PC-3 (cell line): ENCODE measurements around the gene SPRING1.

Experiments
- EZH2 ChIP-seq: fragments of 300-600 bp; sonication (generic); IDR thresholded peaks from one replicate; pipeline ENCODE4 v1.6.1; 2017; ENCODE audit warnings: antibody characterized with exemption, mild to moderate bottlenecking, low read length; ENCODE audit not compliant: unreplicated experiment
- EZH2phosphoT487 ChIP-seq: fragments of 300-600 bp; sonication (generic); IDR thresholded peaks from 2 replicates; pipeline ENCODE4 v1.6.1; 2018; ENCODE audit warnings: mild to moderate bottlenecking, antibody characterized with exemption, low read length, borderline replicate concordance
- TF ChIP-seq, protein P1 (sequence below): fragments of 300-600 bp; sonication (generic); conservative IDR thresholded peaks from 2 replicates; pipeline ENCODE4 v1.5.1; 2017; ENCODE audit warnings: antibody characterized with exemption, low read depth, mild to moderate bottlenecking, low read length

DNA sequence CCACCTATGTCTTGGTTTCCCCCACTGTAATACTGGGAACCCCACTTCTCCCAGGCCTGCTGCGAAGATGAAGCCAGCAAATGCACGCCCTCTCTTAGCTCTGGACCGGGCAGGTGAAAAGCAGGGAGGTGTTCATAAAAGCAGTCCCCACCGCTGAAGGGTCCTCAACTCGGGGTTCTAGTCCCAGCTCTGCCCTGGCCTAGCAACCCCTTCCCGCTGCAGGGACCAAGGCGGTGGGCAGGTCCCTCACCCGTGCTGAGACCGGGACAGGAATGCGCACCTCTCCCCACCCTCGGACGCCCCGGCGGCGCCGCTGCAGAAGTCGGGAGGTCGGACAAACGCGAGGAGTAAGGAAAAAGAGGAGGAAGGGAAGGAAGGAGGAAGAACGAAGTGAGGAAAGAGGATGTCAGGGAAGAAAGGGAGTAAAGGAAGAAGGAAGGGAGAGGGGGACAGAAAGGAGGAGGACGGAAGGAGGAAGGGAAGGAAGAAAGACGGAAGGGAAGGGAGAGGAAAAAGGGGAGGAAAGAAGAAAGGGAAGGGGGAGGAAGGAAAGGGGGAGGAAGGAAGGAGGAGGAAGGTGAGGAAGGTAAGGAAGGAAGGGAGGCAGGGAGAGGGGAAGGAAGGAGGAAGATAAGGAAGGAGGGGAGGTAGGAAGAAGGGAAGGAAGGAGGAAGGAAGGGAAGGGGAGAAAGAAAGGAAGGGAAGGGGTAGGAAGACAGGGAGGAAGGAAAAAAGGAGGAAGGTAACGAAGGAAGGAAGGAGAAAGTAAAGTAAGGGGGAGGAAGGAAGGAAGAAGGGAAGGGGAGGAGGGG, 701 bp downstream of the SPRING1 start:
- TF ChIP-seq, protein P1, sequence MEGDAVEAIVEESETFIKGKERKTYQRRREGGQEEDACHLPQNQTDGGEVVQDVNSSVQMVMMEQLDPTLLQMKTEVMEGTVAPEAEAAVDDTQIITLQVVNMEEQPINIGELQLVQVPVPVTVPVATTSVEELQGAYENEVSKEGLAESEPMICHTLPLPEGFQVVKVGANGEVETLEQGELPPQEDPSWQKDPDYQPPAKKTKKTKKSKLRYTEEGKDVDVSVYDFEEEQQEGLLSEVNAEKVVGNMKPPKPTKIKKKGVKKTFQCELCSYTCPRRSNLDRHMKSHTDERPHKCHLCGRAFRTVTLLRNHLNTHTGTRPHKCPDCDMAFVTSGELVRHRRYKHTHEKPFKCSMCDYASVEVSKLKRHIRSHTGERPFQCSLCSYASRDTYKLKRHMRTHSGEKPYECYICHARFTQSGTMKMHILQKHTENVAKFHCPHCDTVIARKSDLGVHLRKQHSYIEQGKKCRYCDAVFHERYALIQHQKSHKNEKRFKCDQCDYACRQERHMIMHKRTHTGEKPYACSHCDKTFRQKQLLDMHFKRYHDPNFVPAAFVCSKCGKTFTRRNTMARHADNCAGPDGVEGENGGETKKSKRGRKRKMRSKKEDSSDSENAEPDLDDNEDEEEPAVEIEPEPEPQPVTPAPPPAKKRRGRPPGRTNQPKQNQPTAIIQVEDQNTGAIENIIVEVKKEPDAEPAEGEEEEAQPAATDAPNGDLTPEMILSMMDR, result no peak
- TF ChIP-seq EZH2phosphoT487, result no peak
- no peak for TF ChIP-seq EZH2
